Uterus (tissue), 4 donors: Measurements from ENCODE around the gene MSI2. TPM values are rescaled to one million over a fixed set of nuclear protein-coding genes. Genes with fewer than 3 reads are reported as not detected.

ENCODE experiments used
- DNase-seq, 2 donors: peaks; one replicate each; pipeline ENCODE4 v3.0.0-alpha.2; 2019 to 2020
- H3K27ac ChIP-seq, 2 donors: fragments of 200-600 bp; sonication (generic); 1 replicate in 1 of 2; 2 replicates in 1 of 2; pipeline ENCODE4 v1.5.1; 2016 to 2018
- H3K27me3 ChIP-seq, 2 donors: fragments of 200-600 bp; sonication (generic); one replicate each; pipeline ENCODE4 v1.5.1; 2018 to 2019; ENCODE audit warnings: control low read depth in 1 of 2
- H3K36me3 ChIP-seq, 2 donors: fragments of 200-600 bp; sonication (generic); one replicate each; pipeline ENCODE4 v1.5.1; 2019; ENCODE audit warnings: control low read depth in 1 of 2
- H3K4me1 ChIP-seq, 2 donors: fragments of 200-600 bp; sonication (generic); one replicate each; pipeline ENCODE4 v1.5.1; 2018 to 2019; ENCODE audit warnings: control low read depth in 1 of 2
- H3K4me3 ChIP-seq, 2 donors: fragments of 200-600 bp; sonication (generic); 1 replicate in 1 of 2; 2 replicates in 1 of 2; pipeline ENCODE4 v1.5.1; 2018 to 2019; ENCODE audit warnings: mild to moderate bottlenecking in 1 of 2
- H3K9me3 ChIP-seq, 2 donors: fragments of 200-600 bp; sonication (generic); one replicate each; pipeline ENCODE4 v1.5.1; 2019; ENCODE audit warnings: control low read depth in 1 of 2
- POLR2A ChIP-seq, 2 donors: fragments of 450-650 bp; IDR thresholded peaks; one replicate each; pipeline ENCODE4 v1.6.1; 2016; ENCODE audit warnings: antibody characterized with exemption in 2 of 2, mild to moderate bottlenecking in 1 of 2, moderate library complexity in 1 of 2
- intact Hi-C: fragments of 100-400 bp; cut with DNase I; formaldehyde crosslinking; loops from one replicate; pipeline ENCODE4 v1.15.1; 2023; ENCODE audit warnings: low total_unique reads
- total RNA-seq, 4 donors: library from RNA; depleted of rRNA in 3 of 4; stranded (reverse); fragments of >200 nt in 3 of 4; gene quantifications; one replicate each; pipeline versions ENCODE4 v1.1.0 to v1.2.4, GENCODE V29; 2014 to 2023
- TF ChIP-seq, protein P1 (sequence below), 4 experiments: fragments of 200-600 bp in 2 of 4; fragments of 450-650 bp in 2 of 4; sonication (generic) in 2 of 4; IDR thresholded peaks; one replicate each; pipeline ENCODE4 v1.5.1; 2016 to 2019; ENCODE audit warnings: antibody characterized with exemption in 4 of 4, mild to moderate bottlenecking in 2 of 4, moderate library complexity in 1 of 4
- donor health status: DM: yes; HTN: yes; CAD: no.

The MSI2 gene
- total RNA-seq, 4 donors from 2014 or later, result 13.2 to 60.8 (median 44.5) TPM

- no peaks in the 10 kb centered on the region for H3K9me3 ChIP-seq
- TF ChIP-seq, protein P1, sequence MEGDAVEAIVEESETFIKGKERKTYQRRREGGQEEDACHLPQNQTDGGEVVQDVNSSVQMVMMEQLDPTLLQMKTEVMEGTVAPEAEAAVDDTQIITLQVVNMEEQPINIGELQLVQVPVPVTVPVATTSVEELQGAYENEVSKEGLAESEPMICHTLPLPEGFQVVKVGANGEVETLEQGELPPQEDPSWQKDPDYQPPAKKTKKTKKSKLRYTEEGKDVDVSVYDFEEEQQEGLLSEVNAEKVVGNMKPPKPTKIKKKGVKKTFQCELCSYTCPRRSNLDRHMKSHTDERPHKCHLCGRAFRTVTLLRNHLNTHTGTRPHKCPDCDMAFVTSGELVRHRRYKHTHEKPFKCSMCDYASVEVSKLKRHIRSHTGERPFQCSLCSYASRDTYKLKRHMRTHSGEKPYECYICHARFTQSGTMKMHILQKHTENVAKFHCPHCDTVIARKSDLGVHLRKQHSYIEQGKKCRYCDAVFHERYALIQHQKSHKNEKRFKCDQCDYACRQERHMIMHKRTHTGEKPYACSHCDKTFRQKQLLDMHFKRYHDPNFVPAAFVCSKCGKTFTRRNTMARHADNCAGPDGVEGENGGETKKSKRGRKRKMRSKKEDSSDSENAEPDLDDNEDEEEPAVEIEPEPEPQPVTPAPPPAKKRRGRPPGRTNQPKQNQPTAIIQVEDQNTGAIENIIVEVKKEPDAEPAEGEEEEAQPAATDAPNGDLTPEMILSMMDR (IDR thresholded peaks at IDR 0.05), result no peak
- TF ChIP-seq POLR2A (IDR thresholded peaks at IDR 0.05), result no peak
- no peak for DNase-seq
- no peak overlapping the region for H3K27ac ChIP-seq
- intact Hi-C loops, result no loop called here
- H3K27me3 ChIP-seq, result no peaks in the 10 kb centered on the region
- no peaks in the 10 kb centered on the region for H3K4me1 ChIP-seq
- no peak overlapping the region for H3K4me3 ChIP-seq
- no peaks in the 10 kb centered on the region for H3K36me3 ChIP-seq
Observed at GRCh38 chr17:57703273-57703672, 446.9 kb downstream of the MSI2 start.

- TF ChIP-seq, protein P1 (IDR thresholded peaks at IDR 0.05), result no peak
- no peak for TF ChIP-seq POLR2A (IDR thresholded peaks at IDR 0.05)
- H3K27ac ChIP-seq, result no peak overlapping the region
- intact Hi-C loops, result no loop called here
- no peaks in the 10 kb centered on the region for H3K4me1 ChIP-seq
- no peaks in the 10 kb centered on the region for H3K27me3 ChIP-seq
- H3K36me3 ChIP-seq, result no peaks in the 10 kb centered on the region
- H3K9me3 ChIP-seq, result no peaks in the 10 kb centered on the region
- DNase-seq, result no peak
- H3K4me3 ChIP-seq, result no peak overlapping the region
Observed at GRCh38 chr17:57704448-57704847, 448.1 kb downstream of the MSI2 start.

- H3K9me3 ChIP-seq, result no peaks in the 10 kb centered on the region
- TF ChIP-seq, protein P1 (IDR thresholded peaks at IDR 0.05), result no peak
- TF ChIP-seq POLR2A (IDR thresholded peaks at IDR 0.05), result no peak
- no peak for DNase-seq
- no peak overlapping the region for H3K4me3 ChIP-seq
- H3K27me3 ChIP-seq, result no peaks in the 10 kb centered on the region
- H3K27ac ChIP-seq, result no peak overlapping the region
- intact Hi-C loops, result no loop called here
- H3K36me3 ChIP-seq, result no peaks in the 10 kb centered on the region
- H3K4me1 ChIP-seq, result no peaks in the 10 kb centered on the region
Observed at GRCh38 chr17:57705921-57706695, 449.8 kb downstream of the MSI2 start.

DNA sequence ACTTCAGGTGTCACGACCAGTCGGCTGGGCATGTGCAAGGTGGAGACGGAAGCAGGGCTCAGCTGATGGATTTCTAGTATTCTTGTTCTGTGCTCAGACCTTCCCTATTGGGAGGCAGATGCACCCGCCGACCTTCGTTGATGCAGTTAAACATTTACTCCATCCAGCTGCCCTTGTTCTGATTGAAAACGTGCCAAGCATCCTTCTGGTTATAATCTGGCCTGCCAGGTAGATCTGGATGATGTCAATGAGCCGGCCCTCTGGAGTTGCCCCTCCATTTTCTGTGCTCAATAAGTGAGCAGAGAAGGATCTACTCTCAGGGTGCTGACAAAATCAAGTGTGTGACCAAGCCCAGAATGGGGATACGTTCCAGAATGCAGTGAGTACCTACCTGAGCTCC lies 450.4 kb downstream of the MSI2 start:
- no peak for DNase-seq
- Histone ChIP-seq H3K9me3 (no peaks in the 10 kb centered on the region), H3K4me3 (no peak overlapping the region), H3K27ac (no peak overlapping the region), H3K27me3 (no peaks in the 10 kb centered on the region), H3K4me1 (no peaks in the 10 kb centered on the region), H3K36me3 (no peaks in the 10 kb centered on the region)
- TF ChIP-seq POLR2A (IDR thresholded peaks at IDR 0.05), result no peak
- TF ChIP-seq, protein P1 (IDR thresholded peaks at IDR 0.05), result no peak
- intact Hi-C loops, result no loop called here

- Histone ChIP-seq H3K4me1 (no peaks in the 10 kb centered on the region), H3K27ac (no peak overlapping the region), H3K4me3 (no peak overlapping the region), H3K36me3 (no peaks in the 10 kb centered on the region), H3K9me3 (no peaks in the 10 kb centered on the region), H3K27me3 (no peaks in the 10 kb centered on the region)
- no peak for TF ChIP-seq POLR2A (IDR thresholded peaks at IDR 0.05)
- TF ChIP-seq, protein P1 (IDR thresholded peaks at IDR 0.05), result no peak
- DNase-seq, result no peak
- intact Hi-C loops, result no loop called here
Observed at GRCh38 chr17:57707892-57708291, 451.6 kb downstream of the MSI2 start.
